Measurements from ENCODE around the gene GBX1. TPM values are rescaled to one million over a fixed set of nuclear protein-coding genes. Genes with fewer than 3 reads are reported as not detected.

The GBX1 gene
- total RNA-seq, 4 donors from 2014 or later = not detected

DNA sequence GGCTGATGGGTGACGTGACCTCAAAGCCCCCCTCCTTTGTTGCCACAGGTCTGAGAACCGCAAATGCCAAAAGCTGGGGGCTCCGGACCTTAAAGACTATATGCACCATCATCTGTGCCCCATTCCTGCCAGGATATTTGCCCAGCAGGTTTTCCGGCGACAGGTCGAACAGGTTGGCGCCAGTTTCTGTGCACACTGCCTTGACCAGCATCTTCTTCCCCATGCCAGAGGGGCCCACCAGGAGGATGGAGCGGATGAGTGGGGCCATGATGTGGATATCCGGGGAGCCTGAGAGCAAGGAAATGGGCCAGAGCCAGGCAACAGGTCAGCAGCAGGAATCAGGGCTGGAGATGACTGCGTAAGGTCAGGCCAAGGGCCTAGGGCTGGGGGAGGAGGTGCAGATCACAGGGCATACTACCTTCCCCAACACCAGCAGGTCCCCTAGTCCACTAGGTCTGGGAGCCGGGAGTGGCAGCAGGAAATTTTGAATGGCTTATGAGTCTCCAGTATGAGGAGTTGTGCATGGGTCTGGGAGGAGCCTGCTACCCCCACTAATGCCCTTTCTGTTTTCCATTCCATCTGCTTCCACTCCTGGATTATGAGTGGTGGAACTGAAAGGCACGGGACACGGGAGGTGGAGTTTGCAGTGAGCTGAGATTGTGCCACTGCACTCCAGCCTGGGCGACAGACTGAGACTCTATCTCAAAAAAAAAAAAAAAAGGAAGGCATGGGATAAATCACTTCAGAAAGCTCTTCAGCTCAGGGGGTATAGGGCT is 25.9 kb upstream of the GBX1 start:
- Histone ChIP-seq H3K36me3 (no peaks in the 10 kb centered on the region), H3K4me1 (no peaks in the 10 kb centered on the region), H3K27me3 (peaks cover 15% of the 10 kb centered on the region), H3K9me3 (no peaks in the 10 kb centered on the region), H3K27ac (no peak overlapping the region), H3K4me3 (no peak overlapping the region)
- 91% methylated on average over 12 of the region's 14 CpGs for WGBS
- TF ChIP-seq POLR2AphosphoS5 (IDR thresholded peaks at IDR 0.05) (no peak), CTCF (IDR thresholded peaks at IDR 0.05) (no peak), POLR2A (IDR thresholded peaks at IDR 0.05) (no peak), EP300 (IDR thresholded peaks at IDR 0.05) (no peak)
- DNase-seq (ENCODE audit: low spot score in 2 of 2) = no peak

GRCh38 chr7:151192002-151192539 is 24.6 kb upstream of the GBX1 start:
- 100% methylated on average over 17 of the region's 23 CpGs for WGBS
- Histone ChIP-seq H3K4me1 (no peaks in the 10 kb centered on the region), H3K4me3 (no peak overlapping the region), H3K27me3 (peaks cover 21% of the 10 kb centered on the region), H3K27ac (no peak overlapping the region), H3K9me3 (no peaks in the 10 kb centered on the region), H3K36me3 (no peaks in the 10 kb centered on the region)
- DNase-seq (ENCODE audit: low spot score in 2 of 2) = no peak
- TF ChIP-seq POLR2A (IDR thresholded peaks at IDR 0.05) (no peak), POLR2AphosphoS5 (IDR thresholded peaks at IDR 0.05) (no peak), CTCF (IDR thresholded peaks at IDR 0.05) (no peak), EP300 (IDR thresholded peaks at IDR 0.05) (no peak)

DNA sequence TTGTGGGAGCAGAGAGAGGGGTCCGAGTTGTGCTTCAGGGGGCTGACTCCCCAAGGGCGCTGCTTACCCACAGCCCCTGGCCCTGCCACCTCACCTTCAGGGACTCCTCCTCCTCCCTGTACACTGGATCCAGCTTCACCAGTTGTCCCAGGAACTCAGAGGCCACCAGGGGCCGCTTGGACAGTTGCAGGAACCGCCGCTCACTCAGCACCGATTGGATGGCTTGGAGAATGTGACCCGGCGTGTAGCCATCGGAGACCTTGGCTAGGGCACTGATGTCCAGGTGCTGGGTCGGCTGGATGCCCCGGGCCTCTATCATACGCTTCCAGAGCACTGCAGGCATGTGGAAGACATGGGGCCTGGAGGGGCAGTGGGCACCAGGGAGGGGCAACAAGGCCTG is 24.1 kb upstream of the GBX1 start:
- Histone ChIP-seq H3K27ac (no peak overlapping the region), H3K4me3 (no peak overlapping the region), H3K36me3 (no peaks in the 10 kb centered on the region), H3K27me3 (peaks cover 24% of the 10 kb centered on the region), H3K4me1 (no peaks in the 10 kb centered on the region), H3K9me3 (no peaks in the 10 kb centered on the region)
- no peak for DNase-seq (ENCODE audit: low spot score in 2 of 2)
- TF ChIP-seq POLR2A (IDR thresholded peaks at IDR 0.05) (no peak), CTCF (IDR thresholded peaks at IDR 0.05) (no peak), EP300 (IDR thresholded peaks at IDR 0.05) (no peak), POLR2AphosphoS5 (IDR thresholded peaks at IDR 0.05) (no peak)
- WGBS = 92% methylated on average over 4 of the region's 12 CpGs

- no peak for DNase-seq (ENCODE audit: low spot score in 2 of 2)
- Histone ChIP-seq H3K9me3 (no peaks in the 10 kb centered on the region), H3K27ac (no peak overlapping the region), H3K4me1 (no peaks in the 10 kb centered on the region), H3K36me3 (no peaks in the 10 kb centered on the region), H3K4me3 (no peak overlapping the region), H3K27me3 (peaks cover 10% of the 10 kb centered on the region)
- no peak for TF ChIP-seq EP300 (IDR thresholded peaks at IDR 0.05)
- no peak for TF ChIP-seq CTCF (IDR thresholded peaks at IDR 0.05)
- no peak for TF ChIP-seq POLR2A (IDR thresholded peaks at IDR 0.05)
- no peak for TF ChIP-seq POLR2AphosphoS5 (IDR thresholded peaks at IDR 0.05)
- WGBS = 74% methylated on average over 4 of the region's 4 CpGs
Observed at GRCh38 chr7:151189038-151189437, 21.5 kb upstream of the GBX1 start.

DNA sequence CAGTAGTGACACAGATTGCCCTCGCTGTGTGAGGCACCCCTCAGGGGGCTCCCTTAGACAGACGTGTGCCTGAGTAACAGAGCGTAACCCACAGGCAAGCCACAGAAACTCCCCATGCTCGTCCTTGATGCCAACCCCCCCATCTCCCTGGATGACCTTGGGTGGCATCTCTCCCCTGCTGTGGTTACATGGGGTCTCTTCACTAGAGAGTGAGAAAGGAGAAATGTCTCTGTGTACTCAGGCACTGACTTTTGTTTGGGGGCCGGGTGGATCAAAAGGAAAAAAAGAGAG is 20.7 kb upstream of the GBX1 start:
- no peaks in the 10 kb centered on the region for H3K4me1 ChIP-seq
- no peak overlapping the region for H3K4me3 ChIP-seq
- H3K27me3 ChIP-seq = peaks cover 10% of the 10 kb centered on the region
- H3K36me3 ChIP-seq = no peaks in the 10 kb centered on the region
- no peak for TF ChIP-seq POLR2A (IDR thresholded peaks at IDR 0.05)
- TF ChIP-seq POLR2AphosphoS5 (IDR thresholded peaks at IDR 0.05) = no peak
- TF ChIP-seq EP300 (IDR thresholded peaks at IDR 0.05) = no peak
- no peak for TF ChIP-seq CTCF (IDR thresholded peaks at IDR 0.05)
- H3K27ac ChIP-seq = no peak overlapping the region
- no peaks in the 10 kb centered on the region for H3K9me3 ChIP-seq
- 49% methylated on average over 2 of the region's 5 CpGs for WGBS
- DNase-seq (ENCODE audit: low spot score in 2 of 2) = no peak

Data from suprapubic skin (tissue), 4 donors.